ENCODE data around the gene ATAD1.
"Not testable (repeated sequence)": the region's sequence is repeated elsewhere in the genome, so short reads cannot be mapped to it uniquely, and the experiment has no call there.

The ATAD1 gene

GRCh38 chr10:87753995-87754866, 63.8 kb downstream of the ATAD1 start:
- DNase-seq (ENCODE audit: low read depth), result no peak

- DNase-seq (ENCODE audit: low read depth), result no peak
Observed at GRCh38 chr10:87752566-87752965, 65.5 kb downstream of the ATAD1 start.

- DNase-seq (ENCODE audit: low read depth), result no peak
Observed at GRCh38 chr10:87751274-87751673, 66.8 kb downstream of the ATAD1 start.

GRCh38 chr10:87750817-87751216, 67.2 kb downstream of the ATAD1 start:
- DNase-seq (ENCODE audit: low read depth), result no peak

- DNase-seq (ENCODE audit: low read depth), result no peak
Observed at GRCh38 chr10:87750001-87750671, 67.9 kb downstream of the ATAD1 start.

GRCh38 chr10:87748244-87748643, 69.8 kb downstream of the ATAD1 start:
- not testable (repeated sequence) for DNase-seq (ENCODE audit: low read depth)

GRCh38 chr10:87746911-87747310, 71.1 kb downstream of the ATAD1 start:
- no peak for DNase-seq (ENCODE audit: low read depth)

GRCh38 chr10:87744606-87745005, 73.4 kb downstream of the ATAD1 start:
- no peak for DNase-seq (ENCODE audit: low read depth)

GRCh38 chr10:87742992-87743610, 74.9 kb downstream of the ATAD1 start:
- not testable (repeated sequence) for DNase-seq (ENCODE audit: low read depth)

GRCh38 chr10:87740254-87740655, 77.8 kb downstream of the ATAD1 start:
- no peak for DNase-seq (ENCODE audit: low read depth)

- DNase-seq (ENCODE audit: low read depth), result no peak
Observed at GRCh38 chr10:87739703-87740102, 78.3 kb downstream of the ATAD1 start.

- DNase-seq (ENCODE audit: low read depth), result not testable (repeated sequence)
Observed at GRCh38 chr10:87738253-87738652, 79.8 kb downstream of the ATAD1 start.

GRCh38 chr10:87734987-87735827, 82.8 kb downstream of the ATAD1 start:
- no peak for DNase-seq (ENCODE audit: low read depth)

GRCh38 chr10:87733081-87733480, 84.9 kb downstream of the ATAD1 start:
- DNase-seq (ENCODE audit: low read depth), result no peak

GRCh38 chr10:87729940-87730339, 88.1 kb downstream of the ATAD1 start:
- DNase-seq (ENCODE audit: low read depth), result no peak

- DNase-seq (ENCODE audit: low read depth), result no peak
Observed at GRCh38 chr10:87724789-87725188, 93.2 kb downstream of the ATAD1 start.

- no peak for DNase-seq (ENCODE audit: low read depth)
Observed at GRCh38 chr10:87723500-87723899, 94.5 kb downstream of the ATAD1 start.

GRCh38 chr10:87722716-87723115, 95.3 kb downstream of the ATAD1 start:
- no peak for DNase-seq (ENCODE audit: low read depth)

- no peak for DNase-seq (ENCODE audit: low read depth)
Observed at GRCh38 chr10:87721781-87722180, 96.2 kb downstream of the ATAD1 start.

GRCh38 chr10:87720665-87721064, 97.4 kb downstream of the ATAD1 start:
- DNase-seq (ENCODE audit: low read depth), result no peak

- DNase-seq (ENCODE audit: low read depth), result no peak
Observed at GRCh38 chr10:87716348-87716670, 101.7 kb downstream of the ATAD1 start.
